ENCODE measurements around the gene LMNA.

Gene LMNA

DNA sequence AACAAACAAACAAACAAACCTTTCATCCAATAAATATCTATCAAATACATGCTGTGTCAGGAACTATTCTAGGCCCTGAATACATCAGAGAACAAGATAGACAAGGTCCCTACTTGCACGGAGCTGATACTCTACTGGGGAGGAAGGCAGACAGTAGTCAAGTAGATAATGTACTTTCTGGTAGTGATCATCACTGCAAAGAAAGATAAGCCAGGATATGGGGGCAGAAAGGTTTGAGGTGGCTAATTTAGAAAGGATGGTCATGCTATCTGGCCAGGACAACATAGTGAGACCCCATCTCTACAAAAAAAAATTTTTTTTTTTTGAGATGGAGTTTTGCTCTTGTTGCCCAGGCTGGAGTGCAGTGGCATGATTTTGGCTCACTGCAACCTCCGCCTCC lies 22.9 kb upstream of the LMNA start:
- TF ChIP-seq, protein P1, sequence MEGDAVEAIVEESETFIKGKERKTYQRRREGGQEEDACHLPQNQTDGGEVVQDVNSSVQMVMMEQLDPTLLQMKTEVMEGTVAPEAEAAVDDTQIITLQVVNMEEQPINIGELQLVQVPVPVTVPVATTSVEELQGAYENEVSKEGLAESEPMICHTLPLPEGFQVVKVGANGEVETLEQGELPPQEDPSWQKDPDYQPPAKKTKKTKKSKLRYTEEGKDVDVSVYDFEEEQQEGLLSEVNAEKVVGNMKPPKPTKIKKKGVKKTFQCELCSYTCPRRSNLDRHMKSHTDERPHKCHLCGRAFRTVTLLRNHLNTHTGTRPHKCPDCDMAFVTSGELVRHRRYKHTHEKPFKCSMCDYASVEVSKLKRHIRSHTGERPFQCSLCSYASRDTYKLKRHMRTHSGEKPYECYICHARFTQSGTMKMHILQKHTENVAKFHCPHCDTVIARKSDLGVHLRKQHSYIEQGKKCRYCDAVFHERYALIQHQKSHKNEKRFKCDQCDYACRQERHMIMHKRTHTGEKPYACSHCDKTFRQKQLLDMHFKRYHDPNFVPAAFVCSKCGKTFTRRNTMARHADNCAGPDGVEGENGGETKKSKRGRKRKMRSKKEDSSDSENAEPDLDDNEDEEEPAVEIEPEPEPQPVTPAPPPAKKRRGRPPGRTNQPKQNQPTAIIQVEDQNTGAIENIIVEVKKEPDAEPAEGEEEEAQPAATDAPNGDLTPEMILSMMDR (conservative IDR thresholded peaks at IDR 0.05) = no peak
- no peak for TF ChIP-seq ZFX (IDR thresholded peaks at IDR 0.05)
- no peak overlapping the region for H3K27ac ChIP-seq

DNA sequence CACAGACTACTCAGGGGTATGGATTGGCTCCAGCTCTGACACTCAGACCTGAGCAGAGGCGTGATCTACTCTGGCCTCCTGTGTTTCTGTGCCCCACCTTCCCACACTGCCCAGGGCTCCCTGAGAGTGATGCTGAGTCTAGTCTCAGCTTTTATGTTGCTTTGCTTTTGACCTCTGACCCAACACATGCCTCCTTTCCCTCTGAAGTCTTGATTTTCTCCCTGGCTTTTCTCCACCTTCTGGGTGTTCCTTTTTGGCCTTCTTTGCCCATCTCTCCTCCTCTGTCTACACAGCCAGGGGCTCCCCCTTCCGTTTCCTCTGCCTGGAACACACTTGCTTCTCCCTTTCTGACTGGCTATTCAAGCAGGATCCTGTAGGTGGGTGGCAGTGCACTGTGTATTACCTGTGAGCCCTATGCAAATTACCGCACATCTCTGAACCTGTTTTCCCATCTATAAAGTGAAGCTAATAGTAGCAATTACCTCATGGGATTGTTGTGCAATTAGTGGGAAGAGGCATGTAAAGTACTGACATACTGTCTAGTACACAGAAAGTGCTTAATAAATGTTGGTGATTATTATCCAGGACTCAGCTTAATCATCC lies 18.5 kb upstream of the LMNA start:
- H3K27ac ChIP-seq = no peak overlapping the region
- TF ChIP-seq, protein P1 (conservative IDR thresholded peaks at IDR 0.05) = 0 out of 2 replicates have a peak, but pooled peaks have one; percentile 34
- TF ChIP-seq ZFX (IDR thresholded peaks at IDR 0.05) = no peak

DNA sequence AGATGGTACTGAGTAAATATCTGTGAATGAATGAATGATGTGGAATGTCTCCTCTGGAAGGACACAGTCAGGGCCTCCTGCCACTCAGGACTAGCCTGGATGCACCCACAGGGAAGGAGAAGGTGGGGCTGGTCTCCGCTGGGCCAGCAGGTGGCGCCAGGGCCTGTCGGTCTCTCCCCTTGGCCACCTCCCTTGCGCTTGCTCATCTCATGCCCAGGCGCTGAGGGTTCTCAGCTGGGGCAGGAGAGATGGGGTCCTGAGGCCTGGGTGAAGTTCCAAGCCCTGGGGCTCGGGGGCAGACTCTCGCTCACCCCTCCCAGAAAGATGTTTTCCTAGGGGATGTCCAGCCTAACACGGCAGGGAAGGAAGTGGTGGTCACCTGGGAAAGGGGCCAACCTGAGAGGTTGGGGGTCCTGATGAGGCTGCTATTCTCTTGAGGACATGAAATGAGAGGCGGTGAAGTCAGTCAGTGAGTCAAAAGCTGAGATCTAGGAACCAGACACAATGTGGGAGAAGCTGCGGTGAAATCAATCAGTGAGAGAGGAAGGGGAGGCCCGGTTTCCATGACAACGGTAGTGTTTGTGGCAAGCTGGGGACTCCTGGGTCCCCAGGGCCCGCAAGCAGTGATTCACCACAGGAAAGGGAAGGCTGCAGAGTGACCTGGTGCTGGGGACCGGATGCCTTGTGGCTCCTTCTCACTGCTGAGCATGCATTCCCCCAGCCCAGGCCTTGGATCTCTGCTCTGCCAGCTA lies 17.7 kb upstream of the LMNA start:
- H3K27ac ChIP-seq = no peak overlapping the region
- TF ChIP-seq ZFX (IDR thresholded peaks at IDR 0.05) = no peak
- TF ChIP-seq, protein P1 (conservative IDR thresholded peaks at IDR 0.05) = peak; percentile 99

DNA sequence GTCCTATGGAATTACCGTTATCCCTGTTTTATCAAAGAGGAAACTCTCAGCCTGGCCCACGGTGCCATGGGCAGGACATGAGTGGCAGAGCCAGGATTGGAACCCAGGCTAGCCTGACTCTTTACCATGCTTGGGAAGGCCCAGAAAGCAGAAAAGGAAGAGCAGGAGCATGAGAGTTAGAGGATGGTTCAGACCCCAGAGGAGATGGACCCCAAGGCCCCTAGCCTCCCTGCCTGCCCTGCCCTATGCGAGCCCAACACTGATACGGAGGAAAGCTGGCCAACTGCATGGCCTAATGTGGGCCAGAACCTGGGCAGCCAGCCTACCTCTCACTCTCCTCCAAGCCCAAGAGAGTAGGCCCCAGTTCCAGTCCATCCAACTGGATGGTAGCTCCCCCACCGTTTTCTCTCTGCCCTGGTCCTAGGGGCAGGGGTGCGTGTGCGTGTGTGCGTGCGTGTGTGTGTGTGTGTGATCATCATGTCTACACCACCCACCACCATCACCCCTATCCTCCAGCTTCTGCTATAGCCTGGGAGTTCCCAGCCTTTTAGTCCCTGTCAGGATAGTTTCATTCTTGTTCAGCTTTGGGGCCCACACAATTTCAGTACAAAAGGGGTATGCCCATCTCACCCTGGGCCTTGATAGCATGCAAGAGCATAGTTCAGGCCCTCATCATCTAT lies 16.9 kb upstream of the LMNA start:
- TF ChIP-seq, protein P1 (conservative IDR thresholded peaks at IDR 0.05) = no peak
- no peak for TF ChIP-seq ZFX (IDR thresholded peaks at IDR 0.05)
- no peak overlapping the region for H3K27ac ChIP-seq

DNA sequence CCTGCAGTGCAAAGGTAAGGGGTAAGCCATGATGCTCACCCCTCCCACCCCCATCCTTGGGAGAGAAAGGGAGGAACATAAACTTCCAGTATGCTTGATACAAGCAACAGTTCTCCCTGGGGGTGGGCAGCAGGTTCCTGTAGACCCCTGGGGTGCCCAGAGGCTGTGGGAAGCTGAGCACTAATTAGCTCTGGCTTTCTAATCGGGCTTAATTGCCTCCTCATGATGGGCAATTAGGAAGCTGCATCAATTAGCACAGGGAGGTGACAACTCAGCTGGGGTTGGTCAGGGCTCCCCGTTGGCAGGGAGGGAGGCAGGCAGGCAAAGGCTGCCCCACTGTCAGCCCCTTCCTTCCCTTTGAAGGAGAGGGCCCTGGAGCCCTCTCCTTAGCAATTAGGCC lies 15.7 kb upstream of the LMNA start:
- H3K27ac ChIP-seq = no peak overlapping the region
- TF ChIP-seq ZFX (IDR thresholded peaks at IDR 0.05) = no peak
- TF ChIP-seq, protein P1 (conservative IDR thresholded peaks at IDR 0.05) = no peak

DNA sequence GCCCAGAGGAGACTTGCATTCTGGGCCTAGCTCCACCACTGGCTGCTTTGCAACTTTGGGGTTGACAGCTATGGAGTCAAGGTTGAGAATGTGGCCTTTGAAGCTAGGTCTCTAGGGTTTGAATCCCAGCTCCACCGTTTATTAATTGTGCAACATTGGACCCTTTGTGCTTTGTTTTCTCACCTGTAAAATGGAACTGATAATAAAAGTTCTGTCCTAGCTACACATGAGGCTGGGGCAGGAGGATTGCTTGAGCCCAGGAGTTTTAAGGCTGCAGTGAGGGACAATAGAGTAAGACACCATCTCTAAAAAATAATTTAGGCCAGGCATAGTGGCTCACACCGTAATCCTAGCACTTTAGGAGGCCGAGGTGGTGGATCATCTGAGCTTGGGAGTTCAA lies 15.2 kb upstream of the LMNA start:
- TF ChIP-seq, protein P1 (conservative IDR thresholded peaks at IDR 0.05) = no peak
- TF ChIP-seq ZFX (IDR thresholded peaks at IDR 0.05) = no peak
- no peak overlapping the region for H3K27ac ChIP-seq

All from C4-2B (cell line).